Measurements from ENCODE around the gene FSD2.

FSD2 gene

GRCh38 chr15:82848241-82848993 lies 42.5 kb upstream of the FSD2 start:
- Histone ChIP-seq H4K91ac (ENCODE audit: low read depth, low read length, poor library complexity) (no peak overlapping the region), H4K8ac (ENCODE audit: low read depth, low read length) (no peak overlapping the region), H3K4ac (ENCODE audit: low read length) (peak overlapping the region; percentile 28), H3K4me2 (ENCODE audit: insufficient read depth, low read length, poor library complexity, severe bottlenecking) (no peak overlapping the region), H2AFZ (ENCODE audit: low read length) (no peak overlapping the region), H2AK5ac (ENCODE audit: low read depth, low read length) (peak overlapping the region; percentile 9), H3K36me3 (replicated peaks in 1 of 2; ENCODE audit: control insufficient read depth in 2 of 2, insufficient read depth in 2 of 2, low read length in 2 of 2) (peaks cover 4 to 13% of the 10 kb centered on the region in 2 donors), H3K9me3 (replicated peaks in 1 of 2; ENCODE audit: control insufficient read depth in 2 of 2, insufficient read depth in 1 of 2, low read depth in 1 of 2, low read length in 2 of 2) (peaks cover 2 to 5% of the 10 kb centered on the region in 2 donors), H2BK120ac (ENCODE audit: low read depth, low read length) (no peak overlapping the region), H3K27ac (replicated peaks; ENCODE audit: low read length) (no peak overlapping the region), H3K4me1 (ENCODE audit: control insufficient read depth in 2 of 2, insufficient read depth in 1 of 2, low read depth in 1 of 2, low read length in 2 of 2) (peaks cover 7 to 15% of the 10 kb centered on the region in 2 donors), H3K79me1 (ENCODE audit: low read depth, low read length) (no peaks in the 10 kb centered on the region), H3K18ac (ENCODE audit: low read length) (no peak overlapping the region), H3K27me3 (ENCODE audit: control insufficient read depth in 3 of 3, insufficient read depth in 3 of 3, low read depth in 1 of 3, low read length in 3 of 3) (peaks cover 0 to 2% (median 0%) of the 10 kb centered on the region in 3 experiments), H2BK15ac (ENCODE audit: low read length) (no peak overlapping the region), H3K9ac (ENCODE audit: low read depth, low read length, poor library complexity) (no peak overlapping the region), H2BK5ac (ENCODE audit: low read length) (no peak overlapping the region), H2BK12ac (ENCODE audit: low read length) (no peak overlapping the region), H3K23ac (ENCODE audit: low read depth, low read length, poor library complexity) (no peak overlapping the region), H3K4me3 (ENCODE audit: low read length in 2 of 2) (no peak overlapping the region), H3K14ac (ENCODE audit: low read length) (no peak overlapping the region)
- no peak for DNase-seq (ENCODE audit: low spot score)
- no CpG with 5 or more reads among the region's 9 CpGs for WGBS, 2 donors (ENCODE audit: extremely low coverage in 2 of 2, insufficient read length in 2 of 2, insufficient replicate concordance in 1 of 2)

- Histone ChIP-seq H2BK12ac (ENCODE audit: low read length) (no peak overlapping the region), H3K9ac (ENCODE audit: low read depth, low read length, poor library complexity) (no peak overlapping the region), H3K4me1 (ENCODE audit: control insufficient read depth in 2 of 2, insufficient read depth in 1 of 2, low read depth in 1 of 2, low read length in 2 of 2) (peaks cover 7 to 13% of the 10 kb centered on the region in 2 donors), H2BK120ac (ENCODE audit: low read depth, low read length) (no peak overlapping the region), H3K18ac (ENCODE audit: low read length) (no peak overlapping the region), H3K4me2 (ENCODE audit: insufficient read depth, low read length, poor library complexity, severe bottlenecking) (no peak overlapping the region), H3K4me3 (ENCODE audit: low read length in 2 of 2) (no peak overlapping the region), H3K27me3 (ENCODE audit: control insufficient read depth in 3 of 3, insufficient read depth in 3 of 3, low read depth in 1 of 3, low read length in 3 of 3) (peaks cover 0 to 2% (median 0%) of the 10 kb centered on the region in 3 experiments), H3K23ac (ENCODE audit: low read depth, low read length, poor library complexity) (no peak overlapping the region), H2AFZ (ENCODE audit: low read length) (no peak overlapping the region), H2AK5ac (ENCODE audit: low read depth, low read length) (peak overlapping the region; percentile 9), H4K91ac (ENCODE audit: low read depth, low read length, poor library complexity) (no peak overlapping the region), H3K9me3 (replicated peaks in 1 of 2; ENCODE audit: control insufficient read depth in 2 of 2, insufficient read depth in 1 of 2, low read depth in 1 of 2, low read length in 2 of 2) (peaks cover 2 to 5% of the 10 kb centered on the region in 2 donors), H3K36me3 (replicated peaks in 1 of 2; ENCODE audit: control insufficient read depth in 2 of 2, insufficient read depth in 2 of 2, low read length in 2 of 2) (peaks cover 4 to 13% of the 10 kb centered on the region in 2 donors), H4K8ac (ENCODE audit: low read depth, low read length) (no peak overlapping the region), H2BK15ac (ENCODE audit: low read length) (no peak overlapping the region), H3K14ac (ENCODE audit: low read length) (no peak overlapping the region), H3K4ac (ENCODE audit: low read length) (peak overlapping the region; percentile 28), H3K79me1 (ENCODE audit: low read depth, low read length) (no peaks in the 10 kb centered on the region), H3K27ac (replicated peaks; ENCODE audit: low read length) (no peak overlapping the region), H2BK5ac (ENCODE audit: low read length) (no peak overlapping the region)
- no CpG with 5 or more reads among the region's 8 CpGs for WGBS, 2 donors (ENCODE audit: extremely low coverage in 2 of 2, insufficient read length in 2 of 2, insufficient replicate concordance in 1 of 2)
- no peak for DNase-seq (ENCODE audit: low spot score)
These were observed 41.8 kb upstream of the FSD2 start for GRCh38 chr15:82847703-82848102.

GRCh38 chr15:82846621-82847020 lies 40.8 kb upstream of the FSD2 start:
- no peak overlapping the region for H2BK120ac ChIP-seq (ENCODE audit: low read depth, low read length)
- DNase-seq (ENCODE audit: low spot score) = no peak
- no CpG with 5 or more reads among the region's 4 CpGs for WGBS, 2 donors (ENCODE audit: extremely low coverage in 2 of 2, insufficient read length in 2 of 2, insufficient replicate concordance in 1 of 2)

GRCh38 chr15:82845686-82846085 lies 39.8 kb upstream of the FSD2 start:
- H2BK120ac ChIP-seq (ENCODE audit: low read depth, low read length) = no peak overlapping the region
- no peak overlapping the region for H3K4me2 ChIP-seq (ENCODE audit: insufficient read depth, low read length, poor library complexity, severe bottlenecking)
- H4K91ac ChIP-seq (ENCODE audit: low read depth, low read length, poor library complexity) = no peak overlapping the region
- H3K14ac ChIP-seq (ENCODE audit: low read length) = no peak overlapping the region
- no peak overlapping the region for H2BK5ac ChIP-seq (ENCODE audit: low read length)
- H3K4ac ChIP-seq (ENCODE audit: low read length) = no peak overlapping the region
- H3K23ac ChIP-seq (ENCODE audit: low read depth, low read length, poor library complexity) = peak overlapping the region; percentile 61
- DNase-seq (ENCODE audit: low spot score) = no peak
- WGBS, 2 donors (ENCODE audit: extremely low coverage in 2 of 2, insufficient read length in 2 of 2, insufficient replicate concordance in 1 of 2) = no CpG with 5 or more reads among the region's 7 CpGs
- peaks cover 7 to 8% of the 10 kb centered on the region in 2 donors for H3K4me1 ChIP-seq (ENCODE audit: control insufficient read depth in 2 of 2, insufficient read depth in 1 of 2, low read depth in 1 of 2, low read length in 2 of 2)
- H3K4me3 ChIP-seq (ENCODE audit: low read length in 2 of 2) = no peak overlapping the region
- no peak overlapping the region for H4K8ac ChIP-seq (ENCODE audit: low read depth, low read length)
- no peak overlapping the region for H2AFZ ChIP-seq (ENCODE audit: low read length)
- H3K27ac ChIP-seq (replicated peaks; ENCODE audit: low read length) = no peak overlapping the region
- H3K36me3 ChIP-seq (replicated peaks in 1 of 2; ENCODE audit: control insufficient read depth in 2 of 2, insufficient read depth in 2 of 2, low read length in 2 of 2) = peaks cover 2 to 5% of the 10 kb centered on the region in 2 donors
- H3K18ac ChIP-seq (ENCODE audit: low read length) = peak overlapping the region; percentile 29
- peaks cover 0 to 2% (median 0%) of the 10 kb centered on the region in 3 experiments for H3K27me3 ChIP-seq (ENCODE audit: control insufficient read depth in 3 of 3, insufficient read depth in 3 of 3, low read depth in 1 of 3, low read length in 3 of 3)
- H2BK15ac ChIP-seq (ENCODE audit: low read length) = no peak overlapping the region
- H2BK12ac ChIP-seq (ENCODE audit: low read length) = no peak overlapping the region
- H3K9ac ChIP-seq (ENCODE audit: low read depth, low read length, poor library complexity) = no peak overlapping the region
- H2AK5ac ChIP-seq (ENCODE audit: low read depth, low read length) = no peak overlapping the region
- no peaks in the 10 kb centered on the region for H3K79me1 ChIP-seq (ENCODE audit: low read depth, low read length)
- peaks cover 2 to 5% of the 10 kb centered on the region in 2 donors for H3K9me3 ChIP-seq (replicated peaks in 1 of 2; ENCODE audit: control insufficient read depth in 2 of 2, insufficient read depth in 1 of 2, low read depth in 1 of 2, low read length in 2 of 2)

More at GRCh38 chr15:82846621-82847020, 40.8 kb upstream of the FSD2 start:
- no peak overlapping the region for H3K4me3 ChIP-seq (ENCODE audit: low read length in 2 of 2)
- peaks cover 7 to 8% of the 10 kb centered on the region in 2 donors for H3K4me1 ChIP-seq (ENCODE audit: control insufficient read depth in 2 of 2, insufficient read depth in 1 of 2, low read depth in 1 of 2, low read length in 2 of 2)
- no peak overlapping the region for H2BK15ac ChIP-seq (ENCODE audit: low read length)
- H2AK5ac ChIP-seq (ENCODE audit: low read depth, low read length) = no peak overlapping the region
- peaks cover 0 to 2% (median 0%) of the 10 kb centered on the region in 3 experiments for H3K27me3 ChIP-seq (ENCODE audit: control insufficient read depth in 3 of 3, insufficient read depth in 3 of 3, low read depth in 1 of 3, low read length in 3 of 3)
- no peak overlapping the region for H3K27ac ChIP-seq (replicated peaks; ENCODE audit: low read length)
- H3K36me3 ChIP-seq (replicated peaks in 1 of 2; ENCODE audit: control insufficient read depth in 2 of 2, insufficient read depth in 2 of 2, low read length in 2 of 2) = peaks cover 4 to 11% of the 10 kb centered on the region in 2 donors
- no peak overlapping the region for H3K9ac ChIP-seq (ENCODE audit: low read depth, low read length, poor library complexity)
- peaks cover 2 to 5% of the 10 kb centered on the region in 2 donors for H3K9me3 ChIP-seq (replicated peaks in 1 of 2; ENCODE audit: control insufficient read depth in 2 of 2, insufficient read depth in 1 of 2, low read depth in 1 of 2, low read length in 2 of 2)
- no peak overlapping the region for H2AFZ ChIP-seq (ENCODE audit: low read length)
- no peak overlapping the region for H2BK5ac ChIP-seq (ENCODE audit: low read length)
- H3K4me2 ChIP-seq (ENCODE audit: insufficient read depth, low read length, poor library complexity, severe bottlenecking) = no peak overlapping the region
- H4K8ac ChIP-seq (ENCODE audit: low read depth, low read length) = no peak overlapping the region
- no peak overlapping the region for H3K18ac ChIP-seq (ENCODE audit: low read length)
- no peak overlapping the region for H3K14ac ChIP-seq (ENCODE audit: low read length)
- no peak overlapping the region for H2BK12ac ChIP-seq (ENCODE audit: low read length)
- H4K91ac ChIP-seq (ENCODE audit: low read depth, low read length, poor library complexity) = no peak overlapping the region
- no peak overlapping the region for H3K23ac ChIP-seq (ENCODE audit: low read depth, low read length, poor library complexity)
- H3K4ac ChIP-seq (ENCODE audit: low read length) = no peak overlapping the region
- H3K79me1 ChIP-seq (ENCODE audit: low read depth, low read length) = no peaks in the 10 kb centered on the region
